ENCODE data around the gene TMEM270. TPM values are rescaled to one million over a fixed set of nuclear protein-coding genes. Genes with fewer than 3 reads are reported as not detected.

The TMEM270 gene
- total RNA-seq, 1 donor from 2014 or later = not detected

GRCh38 chr7:73885433-73885974, 24.5 kb downstream of the TMEM270 start:
- no peak overlapping the region for H3K4me3 Mint-ChIP-seq

GRCh38 chr7:73885975-73886798, 25.2 kb downstream of the TMEM270 start:
- H3K4me3 Mint-ChIP-seq = no peak overlapping the region
- peaks cover 11% of the 10 kb centered on the region for H3K27me3 Mint-ChIP-seq (ENCODE audit: low read depth)
- DNase-seq (ENCODE audit: low spot score in 2 of 2, unreplicated experiment in 2 of 2) = peak in 1 of 2 experiments; percentile 69
- TF ChIP-seq CTCF (IDR thresholded peaks at IDR 0.05; ENCODE audit: unreplicated experiment) = no peak
- no peaks in the 10 kb centered on the region for H3K36me3 Mint-ChIP-seq
- peaks cover 36% of the 10 kb centered on the region for H3K4me1 Mint-ChIP-seq
- H3K27ac Mint-ChIP-seq = peak overlapping the region; percentile 93
- no peaks in the 10 kb centered on the region for H3K9me3 Mint-ChIP-seq

More at GRCh38 chr7:73885433-73885974, 24.5 kb downstream of the TMEM270 start:
- H3K4me1 Mint-ChIP-seq = peaks cover 37% of the 10 kb centered on the region
- no peak for TF ChIP-seq CTCF (IDR thresholded peaks at IDR 0.05; ENCODE audit: unreplicated experiment)
- H3K36me3 Mint-ChIP-seq = no peaks in the 10 kb centered on the region
- peaks cover 15% of the 10 kb centered on the region for H3K27me3 Mint-ChIP-seq (ENCODE audit: low read depth)
- no peak overlapping the region for H3K27ac Mint-ChIP-seq
- H3K9me3 Mint-ChIP-seq = no peaks in the 10 kb centered on the region
- DNase-seq (ENCODE audit: low spot score in 2 of 2, unreplicated experiment in 2 of 2) = no peak

- no peak for TF ChIP-seq CTCF (IDR thresholded peaks at IDR 0.05; ENCODE audit: unreplicated experiment)
- H3K9me3 Mint-ChIP-seq = no peaks in the 10 kb centered on the region
Measured at GRCh38 chr7:73887762-73888161, 26.8 kb downstream of the TMEM270 start.

GRCh38 chr7:73888959-73889358, 28.0 kb downstream of the TMEM270 start:
- H3K27ac Mint-ChIP-seq = no peak overlapping the region
- DNase-seq (ENCODE audit: low spot score in 2 of 2, unreplicated experiment in 2 of 2) = no peak
- no peaks in the 10 kb centered on the region for H3K36me3 Mint-ChIP-seq
- H3K27me3 Mint-ChIP-seq (ENCODE audit: low read depth) = peaks cover 1% of the 10 kb centered on the region
- no peak overlapping the region for H3K4me3 Mint-ChIP-seq
- no peaks in the 10 kb centered on the region for H3K9me3 Mint-ChIP-seq
- peaks cover 53% of the 10 kb centered on the region for H3K4me1 Mint-ChIP-seq
- TF ChIP-seq CTCF (IDR thresholded peaks at IDR 0.05; ENCODE audit: unreplicated experiment) = no peak

More at GRCh38 chr7:73887762-73888161, 26.8 kb downstream of the TMEM270 start:
- DNase-seq (ENCODE audit: low spot score in 2 of 2, unreplicated experiment in 2 of 2) = no peak
- H3K36me3 Mint-ChIP-seq = no peaks in the 10 kb centered on the region
- peak overlapping the region; percentile 43 for H3K27ac Mint-ChIP-seq
- H3K4me1 Mint-ChIP-seq = peaks cover 44% of the 10 kb centered on the region
- peaks cover 6% of the 10 kb centered on the region for H3K27me3 Mint-ChIP-seq (ENCODE audit: low read depth)
- H3K4me3 Mint-ChIP-seq = no peak overlapping the region

- Mint-ChIP-seq H3K4me3 (no peak overlapping the region), H3K9me3 (peaks cover 4% of the 10 kb centered on the region), H3K27ac (peak overlapping the region; percentile 76), H3K4me1 (peaks cover 69% of the 10 kb centered on the region), H3K36me3 (no peaks in the 10 kb centered on the region), H3K27me3 (ENCODE audit: low read depth) (no peaks in the 10 kb centered on the region)
- no peak for DNase-seq (ENCODE audit: low spot score in 2 of 2, unreplicated experiment in 2 of 2)
- no peak for TF ChIP-seq CTCF (IDR thresholded peaks at IDR 0.05; ENCODE audit: unreplicated experiment)
Measured at GRCh38 chr7:73890555-73891147, 29.7 kb downstream of the TMEM270 start.

Measured in mesothelial cell of epicardium (in vitro differentiated cells).